HepG2 (cell line): ENCODE measurements around the gene INSYN2B. TPM values are rescaled to one million over a fixed set of nuclear protein-coding genes. Genes with fewer than 3 reads are reported as not detected.

Experiments
- ATAC-seq: fragments of 200-7000 bp; cut with Tn5 transposase; 3 replicates; pipeline ENCODE4 v1.9.1; 2020; ENCODE audit warnings: mild to moderate bottlenecking, moderate library complexity
- BruUV-seq: library from RNA; stranded (reverse); fragments of 400-500 nt; replicated peaks from 2 replicates; lab custom pipeline; 2021; lab: Mats Ljungman, UMichigan
- CTCF ChIA-PET: fragments of 300-600 bp; formaldehyde crosslinking; extraction: SDS; loops from one replicate; lab custom pipeline; 2021; ENCODE audit warnings: low total read pairs, inconsistent platforms, low intra/inter-chr PET ratio; lab: Yijun Ruan, JAX
- POLR2A ChIA-PET: fragments of 350-600 bp; sonication (Branson Sonifier 250); formaldehyde crosslinking; loops from one replicate; lab custom pipeline; 2020; ENCODE audit warnings: antibody characterized with exemption, inconsistent platforms; lab: Yijun Ruan, JAX
- DNase-seq: peaks from one replicate; pipeline ENCODE4 v3.0.0-alpha.2; 2015; ENCODE audit warnings: low spot score
- FAIRE-seq: peaks from 3 replicates; lab custom pipeline; 2011; peaks lifted over from hg19 to GRCh38; lab: Jason Lieb, UNC
- H2AFZ ChIP-seq: one replicate; pipeline ENCODE4 v1.6.1; 2011; ENCODE audit warnings: low read length, inconsistent platforms
- H3K27ac ChIP-seq: fragments of 300-600 bp; 3 replicates; pipeline ENCODE4 v1.8.0; 2011; ENCODE audit warnings: mixed run types, mild to moderate bottlenecking, mixed read lengths, low read length, inconsistent platforms; ENCODE audit not compliant: insufficient read depth; ENCODE audit errors: extremely low read length
- H3K27me3 ChIP-seq, 2 experiments: fragments of 200-600 bp in 1 of 2; 2 replicates in 1 of 2; 3 replicates in 1 of 2; pipeline versions ENCODE4 v1.6.0 to v1.8.0; 2011; ENCODE audit warnings: low read length in 2 of 2, mild to moderate bottlenecking in 2 of 2, moderate library complexity in 2 of 2, inconsistent platforms in 1 of 2; ENCODE audit not compliant: insufficient read depth in 2 of 2, control insufficient read depth in 1 of 2
- H3K36me3 ChIP-seq, 2 experiments: fragments of 200-600 bp in 1 of 2; replicated peaks in 1 of 2; 2 replicates in 1 of 2; 3 replicates in 1 of 2; pipeline versions ENCODE4 v1.5.1 to v1.8.0; 2011; ENCODE audit warnings: low read length in 2 of 2, inconsistent platforms in 1 of 2; ENCODE audit not compliant: insufficient read depth in 2 of 2, control insufficient read depth in 1 of 2
- H3K4me1 ChIP-seq: 2 replicates; pipeline ENCODE4 v1.5.1; 2012; ENCODE audit warnings: low read length, inconsistent platforms; ENCODE audit not compliant: insufficient read depth
- H3K4me2 ChIP-seq: 2 replicates; pipeline ENCODE4 v1.6.0; 2011; ENCODE audit warnings: low read depth, low read length, inconsistent platforms
- H3K4me3 ChIP-seq, 3 experiments: fragments of 200-600 bp in 1 of 3; sonication (generic), shearing (Covaris generic) in 1 of 3; replicated peaks in 1 of 3; 2 replicates each; pipeline ENCODE4 v1.5.1; 2011 to 2016; ENCODE audit warnings: low read length in 3 of 3, inconsistent platforms in 2 of 3, low read depth in 2 of 3, mild to moderate bottlenecking in 2 of 3, control low read depth in 1 of 3, mixed read lengths in 1 of 3; ENCODE audit not compliant: insufficient read depth in 1 of 3
- H3K79me2 ChIP-seq: one replicate; pipeline ENCODE4 v1.6.1; 2011; ENCODE audit warnings: low read length, inconsistent platforms; ENCODE audit not compliant: insufficient read depth
- H3K9ac ChIP-seq: 2 replicates; pipeline ENCODE4 v1.6.0; 2011; ENCODE audit warnings: mild to moderate bottlenecking, low read depth, low read length, inconsistent platforms; ENCODE audit not compliant: insufficient read depth
- H3K9me3 ChIP-seq: 2 replicates; pipeline ENCODE4 v1.5.1; 2012; ENCODE audit warnings: mild to moderate bottlenecking, low read length
- H4K20me1 ChIP-seq: 2 replicates; pipeline ENCODE4 v1.6.0; 2011; ENCODE audit warnings: inconsistent platforms, mild to moderate bottlenecking, low read length, moderate library complexity; ENCODE audit not compliant: insufficient read depth
- CAMTA2 ChIP-seq: sonication (generic); formaldehyde crosslinking; IDR thresholded peaks from 2 replicates; pipeline ENCODE4 v1.4.0; 2020; ENCODE audit warnings: mild to moderate bottlenecking, missing genetic modification reagents, borderline replicate concordance
- CCDC6 ChIP-seq: sonication (generic); formaldehyde crosslinking; IDR thresholded peaks from 2 replicates; pipeline ENCODE4 v1.8.1; 2022; ENCODE audit warnings: mild to moderate bottlenecking, missing genetic modification reagents, moderate library complexity
- CENPT ChIP-seq: sonication (generic); formaldehyde crosslinking; IDR thresholded peaks from 2 replicates; pipeline ENCODE4 v1.8.0; 2022; ENCODE audit warnings: low read depth, mild to moderate bottlenecking, moderate library complexity, missing genetic modification reagents
- NR1H2 ChIP-seq: sonication (generic); formaldehyde crosslinking; IDR thresholded peaks from 2 replicates; pipeline ENCODE4 v1.8.1; 2022; ENCODE audit warnings: low read depth, missing genetic modification reagents, borderline replicate concordance
- NR2C2 ChIP-seq: sonication (generic); formaldehyde crosslinking; IDR thresholded peaks from 2 replicates; pipeline ENCODE4 v1.4.0; 2020; ENCODE audit warnings: missing genetic modification reagents, mild to moderate bottlenecking, moderate library complexity, borderline replicate concordance
- ONECUT2 ChIP-seq: sonication (generic); formaldehyde crosslinking; IDR thresholded peaks from 2 replicates; pipeline ENCODE4 v1.4.0; 2020; ENCODE audit warnings: missing genetic modification reagents
- SIN3A ChIP-seq: IDR thresholded peaks from 2 replicates; pipeline ENCODE4 v1.6.1; 2011; ENCODE audit warnings: low read depth, mild to moderate bottlenecking, control low read depth, low read length, borderline replicate concordance
- SRSF9 ChIP-seq: fragments of 200-400 bp; formaldehyde crosslinking; IDR thresholded peaks from 2 replicates; pipeline ENCODE4 v1.6.1; 2018; ENCODE audit warnings: borderline replicate concordance, mild to moderate bottlenecking, low read depth, low read length; ENCODE audit not compliant: insufficient read depth, poor library complexity, severe bottlenecking
- ZNF264 ChIP-seq: sonication (generic); formaldehyde crosslinking; IDR thresholded peaks from 2 replicates; pipeline ENCODE4 v1.4.0; 2020; ENCODE audit warnings: missing genetic modification reagents
- ZNF468 ChIP-seq: sonication (generic); formaldehyde crosslinking; IDR thresholded peaks from 2 replicates; pipeline ENCODE4 v1.8.0; 2022; ENCODE audit warnings: mild to moderate bottlenecking, moderate library complexity, missing genetic modification reagents
- ZNF572 ChIP-seq: sonication (generic); formaldehyde crosslinking; IDR thresholded peaks from 2 replicates; pipeline ENCODE4 v1.5.1; 2020; ENCODE audit warnings: mild to moderate bottlenecking, missing genetic modification reagents
- ZNF615 ChIP-seq: sonication (generic); formaldehyde crosslinking; IDR thresholded peaks from 2 replicates; pipeline ENCODE4 v1.5.0; 2020; ENCODE audit warnings: mild to moderate bottlenecking, missing genetic modification reagents, borderline replicate concordance
- ZNF878 ChIP-seq: sonication (generic); formaldehyde crosslinking; IDR thresholded peaks from 2 replicates; pipeline ENCODE4 v1.8.1; 2023; ENCODE audit warnings: mild to moderate bottlenecking, missing genetic modification reagents, moderate library complexity
- ZSCAN12 ChIP-seq: sonication (generic); formaldehyde crosslinking; IDR thresholded peaks from 2 replicates; pipeline ENCODE4 v1.9.0; 2021; ENCODE audit warnings: mild to moderate bottlenecking, missing genetic modification reagents
- WGBS: methylation state at CpG from one replicate; pipeline ENCODE4 v1.1.6; 2017; ENCODE audit warnings: low lambda C conversion rate; 5-methylcytosine and 5-hydroxymethylcytosine counted together
- in situ Hi-C: cut with HindIII; loops from 2 replicates; pipeline ENCODE4 v1.10.0; 2017; ENCODE audit warnings: low pct_unique_long_range_greater_than_20kb; ENCODE audit not compliant: extremely low pct_ligation_motif_present
- intact Hi-C: fragments of 100-400 bp; cut with micrococcal nuclease; formaldehyde crosslinking; loops from one replicate; pipeline ENCODE4 v1.10.0; 2022; ENCODE audit not compliant: unreplicated experiment
- polyA plus RNA-seq, 8 experiments: library from polyadenylated mRNA; depleted of rRNA in 3 of 8; stranded (reverse) in 7 of 8; unstranded in 1 of 8; fragments of >200 nt; fragmentation: Illumina TruSeq in 4 of 8; extraction: Trizol in 4 of 8; gene quantifications; 2 replicates each; pipeline versions ENCODE4 v1.2.1 to v1.2.3, GENCODE V29; 2011 to 2016; ENCODE audit warnings: low read depth in 4 of 8, missing spikeins in 1 of 8, mixed read lengths in 1 of 8; ENCODE audit not compliant: insufficient read depth in 1 of 8
- total RNA-seq, 5 experiments: library from RNA; depleted of rRNA; stranded (reverse); fragments of >200 nt; fragmentation: Illumina TruSeq; extraction: Trizol; gene quantifications; 2 replicates each; pipeline ENCODE4 v1.2.3, GENCODE V29; 2016; ENCODE audit warnings: low read depth in 1 of 5
- TF ChIP-seq, protein P1 (sequence below): sonication (generic); formaldehyde crosslinking; IDR thresholded peaks from 2 replicates; pipeline ENCODE4 v1.5.0; 2020; ENCODE audit warnings: missing genetic modification reagents
- TF ChIP-seq, protein P2 (sequence below): sonication (generic); formaldehyde crosslinking; conservative IDR thresholded peaks from 2 replicates; pipeline ENCODE4 v1.8.0; 2022; ENCODE audit warnings: missing genetic modification reagents

INSYN2B gene
- total and polyA plus RNA-seq, 2 of the 13 experiments (the other 11 are each of a cell fraction or from before 2014, with no cell fraction given), result not detected

DNA sequence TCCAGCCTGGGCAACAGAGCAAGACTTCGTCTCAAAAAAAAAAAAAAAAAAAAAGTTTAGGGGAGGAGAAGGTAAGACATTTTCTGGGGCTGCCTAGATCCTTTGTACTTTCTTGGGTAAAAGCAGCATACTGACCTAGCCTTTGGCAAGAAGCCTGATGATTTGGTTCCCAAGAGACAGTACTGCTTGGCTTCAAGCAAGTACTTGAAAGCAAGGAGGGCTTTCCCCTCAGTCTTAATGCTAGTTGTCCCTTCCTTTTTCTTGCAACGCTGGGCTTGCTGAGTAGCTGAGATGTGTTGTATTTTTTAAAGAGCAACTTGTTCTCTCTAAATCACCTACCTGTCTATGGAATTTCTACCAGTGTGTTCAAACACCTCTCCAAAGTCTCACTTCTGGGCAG is 76.2 kb downstream of the INSYN2B start:
- 7% methylated on average over 2 of the region's 2 CpGs for WGBS
- Histone ChIP-seq H3K79me2 (no peaks in the 10 kb centered on the region), H3K27ac (no peak overlapping the region), H3K36me3 (no peaks in the 10 kb centered on the region), H3K27me3 (no peaks in the 10 kb centered on the region; a peak in 2 of 5 replicates), H3K9me3 (no peaks in the 10 kb centered on the region), H3K4me3 (no peak overlapping the region), H2AFZ (no peak overlapping the region), H3K9ac (no peak overlapping the region), H3K4me2 (no peak overlapping the region), H3K4me1 (no peaks in the 10 kb centered on the region), H4K20me1 (no peaks in the 10 kb centered on the region)
- ChIA-PET POLR2A (no interaction called here), CTCF (no interaction called here)
- ATAC-seq, result no peak
- TF ChIP-seq ZNF878 (CRISPR knock-in tag), result no peak
- intact Hi-C loops (no loop called here), in situ Hi-C loops (no loop called here)
- FAIRE-seq, result no peak
- BruUV-seq, result no TSS peak
- DNase-seq, result no peak

DNA sequence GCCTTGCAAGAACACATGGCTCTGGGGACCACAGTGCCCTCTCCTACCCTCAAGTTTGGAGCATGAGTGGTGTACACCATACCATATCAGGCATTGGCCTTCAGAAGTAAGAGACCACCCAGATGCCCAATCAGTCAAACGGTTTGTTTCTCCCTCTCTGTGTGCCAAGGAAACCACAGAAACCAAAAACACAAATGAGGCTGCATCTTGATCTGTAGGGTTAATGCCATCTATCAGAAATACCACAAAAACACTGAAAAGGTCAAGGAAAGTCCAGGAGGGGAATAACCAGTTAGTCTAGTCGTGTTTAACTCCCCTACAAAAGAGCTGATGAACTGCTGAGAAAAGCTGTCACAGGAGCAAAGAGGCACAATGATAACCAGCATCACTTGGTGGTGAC is 78.4 kb downstream of the INSYN2B start:
- H3K9me3 ChIP-seq, result no peaks in the 10 kb centered on the region
- FAIRE-seq (no peak), DNase-seq (no peak), ATAC-seq (no peak)
- H3K27ac ChIP-seq, result no peak overlapping the region
- ChIA-PET POLR2A (no interaction called here), CTCF (no interaction called here)
- H3K4me3 ChIP-seq, result no peak overlapping the region
- no peak overlapping the region for H2AFZ ChIP-seq
- H3K27me3 ChIP-seq, result no peaks in the 10 kb centered on the region; a peak in 2 of 5 replicates
- intact Hi-C loops, result no loop called here
- H3K9ac ChIP-seq, result no peak overlapping the region
- BruUV-seq, result no TSS peak
- H4K20me1 ChIP-seq, result no peaks in the 10 kb centered on the region
- H3K36me3 ChIP-seq, result no peaks in the 10 kb centered on the region
- no peak for TF ChIP-seq ZNF615 (CRISPR knock-in tag)
- no peak for TF ChIP-seq CAMTA2 (CRISPR knock-in tag)
- no peak for TF ChIP-seq ZNF468
- no peak for TF ChIP-seq SIN3A
- no peak for TF ChIP-seq ONECUT2
- TF ChIP-seq, protein P1, sequence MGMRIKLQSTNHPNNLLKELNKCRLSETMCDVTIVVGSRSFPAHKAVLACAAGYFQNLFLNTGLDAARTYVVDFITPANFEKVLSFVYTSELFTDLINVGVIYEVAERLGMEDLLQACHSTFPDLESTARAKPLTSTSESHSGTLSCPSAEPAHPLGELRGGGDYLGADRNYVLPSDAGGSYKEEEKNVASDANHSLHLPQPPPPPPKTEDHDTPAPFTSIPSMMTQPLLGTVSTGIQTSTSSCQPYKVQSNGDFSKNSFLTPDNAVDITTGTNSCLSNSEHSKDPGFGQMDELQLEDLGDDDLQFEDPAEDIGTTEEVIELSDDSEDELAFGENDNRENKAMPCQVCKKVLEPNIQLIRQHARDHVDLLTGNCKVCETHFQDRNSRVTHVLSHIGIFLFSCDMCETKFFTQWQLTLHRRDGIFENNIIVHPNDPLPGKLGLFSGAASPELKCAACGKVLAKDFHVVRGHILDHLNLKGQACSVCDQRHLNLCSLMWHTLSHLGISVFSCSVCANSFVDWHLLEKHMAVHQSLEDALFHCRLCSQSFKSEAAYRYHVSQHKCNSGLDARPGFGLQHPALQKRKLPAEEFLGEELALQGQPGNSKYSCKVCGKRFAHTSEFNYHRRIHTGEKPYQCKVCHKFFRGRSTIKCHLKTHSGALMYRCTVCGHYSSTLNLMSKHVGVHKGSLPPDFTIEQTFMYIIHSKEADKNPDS (CRISPR knock-in tag), result no peak
- TF ChIP-seq NR2C2 (CRISPR knock-in tag), result no peak
- TF ChIP-seq NR1H2 (CRISPR knock-in tag), result no peak
- TF ChIP-seq ZSCAN12 (CRISPR knock-in tag), result no peak
- TF ChIP-seq SRSF9, result no peak
- no peak for TF ChIP-seq CENPT (CRISPR knock-in tag)
- TF ChIP-seq, protein P2, sequence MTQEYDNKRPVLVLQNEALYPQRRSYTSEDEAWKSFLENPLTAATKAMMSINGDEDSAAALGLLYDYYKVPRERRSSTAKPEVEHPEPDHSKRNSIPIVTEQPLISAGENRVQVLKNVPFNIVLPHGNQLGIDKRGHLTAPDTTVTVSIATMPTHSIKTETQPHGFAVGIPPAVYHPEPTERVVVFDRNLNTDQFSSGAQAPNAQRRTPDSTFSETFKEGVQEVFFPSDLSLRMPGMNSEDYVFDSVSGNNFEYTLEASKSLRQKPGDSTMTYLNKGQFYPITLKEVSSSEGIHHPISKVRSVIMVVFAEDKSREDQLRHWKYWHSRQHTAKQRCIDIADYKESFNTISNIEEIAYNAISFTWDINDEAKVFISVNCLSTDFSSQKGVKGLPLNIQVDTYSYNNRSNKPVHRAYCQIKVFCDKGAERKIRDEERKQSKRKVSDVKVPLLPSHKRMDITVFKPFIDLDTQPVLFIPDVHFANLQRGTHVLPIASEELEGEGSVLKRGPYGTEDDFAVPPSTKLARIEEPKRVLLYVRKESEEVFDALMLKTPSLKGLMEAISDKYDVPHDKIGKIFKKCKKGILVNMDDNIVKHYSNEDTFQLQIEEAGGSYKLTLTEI, result no peak
- TF ChIP-seq ZNF264 (CRISPR knock-in tag), result no peak
- TF ChIP-seq CCDC6 (CRISPR knock-in tag), result no peak
- no peak for TF ChIP-seq ZNF572 (CRISPR knock-in tag)
- no peaks in the 10 kb centered on the region for H3K4me1 ChIP-seq
- no peak overlapping the region for H3K4me2 ChIP-seq
- 0% methylated on average over 1 of the region's 2 CpGs for WGBS
- in situ Hi-C loops, result no loop called here
- no peaks in the 10 kb centered on the region for H3K79me2 ChIP-seq
